NCI-H2029 treated with DMSO at 0.1 percent for 48 hours (cell line): ENCODE measurements around the gene AIRE.
"Not testable (repeated sequence)": the region's sequence is repeated elsewhere in the genome, so short reads cannot be mapped to it uniquely, and the experiment has no call there.

Experiments
- DNase-seq: peaks from one replicate; lab custom pipeline; 2025; lab: John Stamatoyannopoulos, UW

Gene AIRE

DNA sequence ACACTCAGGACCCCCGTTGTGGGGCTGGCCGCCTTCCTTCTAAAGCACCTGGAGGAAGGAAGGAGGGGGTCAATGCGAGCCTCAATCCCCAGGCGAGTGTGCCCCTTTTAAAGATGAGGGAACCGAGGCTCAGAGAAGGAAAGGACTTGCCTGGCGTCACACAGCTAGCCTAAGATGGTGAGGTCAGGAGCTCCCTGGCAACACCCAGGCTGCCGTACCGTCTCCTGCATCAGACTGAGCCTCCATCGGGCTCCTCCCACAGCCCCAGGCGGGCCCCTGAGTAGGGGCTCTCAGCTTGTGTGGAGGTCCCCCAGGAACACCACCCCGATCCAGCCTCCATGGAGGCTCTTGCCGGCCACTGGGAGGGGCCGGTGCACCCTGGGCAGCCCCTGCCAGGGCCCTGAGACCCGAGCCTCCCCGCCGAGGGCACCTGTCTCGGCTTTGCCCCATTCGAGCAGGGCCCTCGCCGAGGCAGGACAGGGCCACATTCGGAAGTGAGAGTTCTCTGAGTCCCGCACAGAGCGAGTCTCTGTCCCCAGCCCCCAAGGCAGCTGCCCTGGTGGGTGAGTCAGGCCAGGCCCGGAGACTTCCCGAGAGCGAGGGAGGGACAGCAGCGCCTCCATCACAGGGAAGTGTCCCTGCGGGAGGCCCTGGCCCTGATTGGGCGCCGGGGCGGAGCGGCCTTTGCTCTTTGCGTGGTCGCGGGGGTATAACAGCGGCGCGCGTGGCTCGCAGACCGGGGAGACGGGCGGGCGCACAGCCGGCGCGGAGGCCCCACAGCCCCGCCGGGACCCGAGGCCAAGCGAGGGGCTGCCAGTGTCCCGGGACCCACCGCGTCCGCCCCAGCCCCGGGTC lies at the start of gene AIRE:
Gene AIRE, plus strand, starts transcription at position 739 of the 855 bp plus-strand sequence. CDS start 131 bp downstream, outside the sequence.
- no peak for DNase-seq

DNA sequence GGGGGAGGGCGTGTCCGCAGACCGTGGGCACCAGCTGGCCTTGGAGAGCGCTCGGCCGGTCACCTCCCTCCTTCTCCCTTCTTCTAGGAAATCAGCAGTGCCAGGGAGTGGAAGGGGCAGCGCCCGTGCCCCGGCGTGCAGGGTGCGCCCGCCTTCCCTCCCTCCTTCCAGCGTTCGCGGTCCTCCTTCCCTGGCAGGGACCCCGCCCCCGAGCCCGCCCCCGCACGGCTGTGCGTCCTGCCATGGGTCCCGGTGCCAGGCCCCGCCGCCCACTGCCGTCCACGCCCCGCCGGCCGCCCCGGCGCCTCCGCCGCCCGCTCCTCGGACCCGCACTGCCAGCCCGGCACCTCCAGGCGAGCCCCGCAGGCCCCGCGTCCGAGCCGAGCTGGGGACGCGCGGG lies 45.3 kb upstream of the AIRE start:
- DNase-seq = not testable (repeated sequence)

DNA sequence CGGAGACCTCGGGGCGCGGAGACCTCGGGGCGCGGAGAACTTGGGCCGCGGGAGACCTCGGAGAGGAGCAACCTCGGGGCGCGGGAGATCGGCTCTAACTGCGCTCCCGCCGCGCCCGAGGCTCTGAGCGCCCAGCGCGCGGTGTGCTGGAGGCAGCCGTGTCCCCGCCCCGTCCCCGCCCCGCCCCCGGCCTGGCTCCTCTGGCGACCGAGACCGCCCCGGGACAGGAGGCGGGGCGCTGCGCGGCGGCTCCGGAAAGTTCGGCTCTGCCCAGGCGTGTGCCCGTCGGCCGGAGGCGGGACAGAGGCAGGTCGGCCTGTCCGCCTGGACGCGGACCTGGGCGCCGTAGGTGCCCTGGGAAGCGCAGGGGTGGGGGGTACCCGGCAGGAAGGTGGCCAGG lies 44.8 kb upstream of the AIRE start, which contains the start of gene ICOSLG:
Gene ICOSLG, minus strand, starts transcription at position 102 of the 400 bp plus-strand sequence. CDS start 126 bp downstream, outside the sequence.
- DNase-seq = not testable (repeated sequence)

DNA sequence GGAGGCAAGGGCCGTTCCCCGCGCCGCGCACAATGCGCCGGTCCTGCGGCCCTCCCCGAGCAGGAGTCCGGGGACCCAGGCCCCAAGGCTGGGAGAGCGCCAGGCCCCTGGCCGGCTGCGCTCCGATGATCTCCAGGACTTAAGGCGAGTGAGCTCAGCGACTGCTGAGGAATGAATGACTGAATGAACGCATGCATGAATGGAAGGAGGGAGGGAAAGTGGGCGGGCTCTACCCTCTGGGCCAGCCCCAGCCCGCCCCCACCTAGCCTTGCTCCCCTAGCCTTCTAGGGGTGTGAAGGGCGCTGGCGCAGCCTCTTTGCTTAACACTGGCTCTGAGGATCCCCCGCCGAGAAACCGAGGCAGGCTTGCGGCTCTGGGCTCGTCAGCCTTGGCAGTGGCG lies 44.4 kb upstream of the AIRE start:
- not testable (repeated sequence) for DNase-seq

DNA sequence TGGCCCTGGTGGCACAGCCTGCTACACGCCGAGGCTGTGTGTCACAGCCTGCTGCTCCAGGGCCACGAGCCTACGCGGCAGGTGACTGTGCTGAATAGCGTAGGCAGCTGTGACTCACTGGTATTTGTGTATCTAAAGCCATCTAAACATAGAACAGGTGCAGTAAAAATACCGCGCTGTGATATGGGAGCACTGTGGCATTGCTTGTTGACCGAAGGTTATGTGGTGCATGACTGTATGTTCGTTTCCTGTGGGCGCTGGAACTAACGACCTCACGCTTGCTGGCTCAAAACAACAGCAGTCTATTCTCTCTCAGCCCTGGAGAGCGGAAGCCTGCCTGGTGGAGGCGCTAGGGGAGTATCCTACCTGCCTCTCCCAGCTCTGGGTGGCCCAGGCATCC lies 41.7 kb upstream of the AIRE start:
- not testable (repeated sequence) for DNase-seq

DNA sequence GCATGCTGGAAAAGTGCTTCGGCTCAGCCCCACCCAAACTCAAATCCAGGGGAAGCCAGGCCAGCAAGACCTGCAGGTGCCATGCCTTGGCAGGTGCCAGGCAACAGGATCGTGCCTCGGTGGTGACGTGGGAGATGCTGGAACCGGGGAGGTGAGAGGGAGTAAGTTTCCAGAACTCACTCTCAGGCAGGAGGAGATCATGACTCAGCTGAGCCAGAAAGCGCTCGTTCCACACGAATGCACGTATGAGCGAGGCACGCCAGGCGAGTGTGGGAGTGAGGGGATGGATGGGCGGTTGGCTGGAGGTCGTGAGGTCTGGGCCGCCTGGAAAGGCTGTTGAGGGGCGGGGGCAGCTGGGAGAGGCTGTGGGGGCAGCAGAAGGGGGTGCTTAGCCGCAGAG lies 37.8 kb upstream of the AIRE start:
- DNase-seq = not testable (repeated sequence)

DNA sequence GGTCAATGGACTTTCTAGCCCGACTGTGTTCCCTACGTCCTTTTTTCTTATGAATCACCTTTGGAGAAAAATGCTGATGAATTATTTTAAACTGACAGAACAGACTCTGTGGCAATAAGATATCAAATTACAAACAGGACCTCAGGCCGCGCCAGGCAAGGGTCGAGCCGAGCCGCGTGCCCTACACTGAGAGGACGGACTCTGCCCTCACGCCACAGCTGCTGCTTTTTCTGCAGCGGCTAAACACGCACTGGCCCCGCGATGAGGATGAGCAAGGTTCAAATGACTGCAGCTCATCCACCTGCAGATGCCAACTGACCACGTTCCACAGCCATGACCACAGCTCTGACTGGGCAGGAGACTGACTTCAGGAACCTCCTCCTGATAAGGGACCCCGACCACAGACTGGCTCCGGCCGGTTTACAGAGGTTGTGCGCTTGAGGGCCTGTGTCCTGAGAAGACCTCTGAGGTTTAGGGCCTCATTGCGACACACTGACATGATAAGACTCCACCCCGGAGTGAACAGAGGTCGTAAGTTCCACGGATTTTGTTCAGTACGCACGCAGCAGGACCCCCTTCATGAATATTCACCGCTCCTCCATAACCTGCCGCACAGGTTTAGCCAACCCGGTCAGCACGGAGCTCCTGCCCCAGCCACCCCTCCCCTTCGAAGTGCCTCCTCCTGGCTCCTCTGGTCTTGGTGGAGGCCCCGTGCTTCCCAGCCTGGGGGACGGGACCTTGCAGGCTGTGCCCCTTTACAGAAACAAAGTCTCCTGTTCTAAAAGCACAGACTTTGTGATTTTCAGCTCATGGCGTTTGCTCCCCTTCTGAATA lies 36.3 kb upstream of the AIRE start:
- DNase-seq = not testable (repeated sequence)

DNA sequence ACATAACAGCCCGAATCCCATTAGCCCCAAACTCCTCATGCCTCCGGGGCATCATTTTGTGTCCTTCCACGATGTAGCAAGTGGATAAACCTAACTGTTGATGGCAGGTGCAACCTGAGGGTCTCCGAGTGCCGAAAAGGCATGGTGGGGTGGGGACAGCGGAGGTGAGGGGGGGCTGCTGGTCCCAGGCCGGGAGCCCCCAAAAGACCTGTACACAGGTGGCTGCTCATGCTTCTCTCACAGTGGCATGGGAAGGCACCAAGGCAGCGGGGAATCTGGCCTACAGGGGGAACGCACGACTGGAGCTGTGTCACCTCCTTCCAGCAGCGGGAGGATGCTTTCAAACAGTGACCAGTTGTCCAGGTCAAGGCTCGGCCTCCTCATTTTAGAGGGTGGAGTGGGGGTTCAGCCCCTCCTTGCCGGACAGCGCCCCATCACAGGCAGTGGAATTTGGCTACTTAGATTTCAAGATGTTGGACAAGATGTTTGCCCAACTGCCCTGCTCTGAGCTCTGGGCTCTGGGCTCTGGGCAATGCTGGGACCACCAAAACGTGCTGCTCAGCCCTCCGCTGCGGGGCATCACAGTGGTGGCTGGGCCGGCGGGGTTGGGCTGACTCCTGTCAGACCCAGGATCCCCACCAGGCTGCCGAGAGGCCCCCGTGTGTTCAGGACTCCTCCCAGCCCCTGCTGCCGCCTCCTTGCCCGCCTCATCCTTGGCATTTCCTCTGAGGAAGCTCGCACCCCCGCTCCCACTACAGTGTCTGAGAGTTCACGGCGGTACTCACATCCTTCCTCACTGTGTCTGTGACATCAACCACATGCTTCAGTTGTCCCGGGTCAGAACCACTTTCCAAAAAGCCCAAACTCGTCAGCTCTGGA lies 31.6 kb upstream of the AIRE start:
- DNase-seq = no peak

DNA sequence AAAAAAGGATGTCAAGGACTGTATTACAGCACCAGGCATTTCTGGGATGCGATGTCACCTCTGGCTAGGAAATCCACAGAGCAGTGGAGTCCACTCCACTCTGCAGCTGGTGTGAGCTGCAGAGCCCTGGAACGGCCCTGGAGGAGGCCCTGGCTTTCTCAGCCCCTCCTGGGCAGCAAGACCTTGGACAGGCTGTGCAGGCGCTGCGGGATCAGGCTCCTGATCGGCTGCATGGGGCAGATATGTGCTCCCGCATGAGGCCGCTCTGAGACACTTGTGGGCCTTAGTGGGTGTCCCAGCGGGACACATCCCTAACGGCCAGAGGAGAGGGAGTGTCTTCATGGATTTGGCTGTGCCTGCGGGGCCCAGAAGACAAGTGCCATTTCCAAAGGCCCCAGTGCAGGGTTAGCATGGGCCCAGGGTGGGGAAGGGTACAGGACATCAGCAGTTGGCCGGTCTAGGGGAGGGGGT lies 30.1 kb upstream of the AIRE start:
- no peak for DNase-seq

DNA sequence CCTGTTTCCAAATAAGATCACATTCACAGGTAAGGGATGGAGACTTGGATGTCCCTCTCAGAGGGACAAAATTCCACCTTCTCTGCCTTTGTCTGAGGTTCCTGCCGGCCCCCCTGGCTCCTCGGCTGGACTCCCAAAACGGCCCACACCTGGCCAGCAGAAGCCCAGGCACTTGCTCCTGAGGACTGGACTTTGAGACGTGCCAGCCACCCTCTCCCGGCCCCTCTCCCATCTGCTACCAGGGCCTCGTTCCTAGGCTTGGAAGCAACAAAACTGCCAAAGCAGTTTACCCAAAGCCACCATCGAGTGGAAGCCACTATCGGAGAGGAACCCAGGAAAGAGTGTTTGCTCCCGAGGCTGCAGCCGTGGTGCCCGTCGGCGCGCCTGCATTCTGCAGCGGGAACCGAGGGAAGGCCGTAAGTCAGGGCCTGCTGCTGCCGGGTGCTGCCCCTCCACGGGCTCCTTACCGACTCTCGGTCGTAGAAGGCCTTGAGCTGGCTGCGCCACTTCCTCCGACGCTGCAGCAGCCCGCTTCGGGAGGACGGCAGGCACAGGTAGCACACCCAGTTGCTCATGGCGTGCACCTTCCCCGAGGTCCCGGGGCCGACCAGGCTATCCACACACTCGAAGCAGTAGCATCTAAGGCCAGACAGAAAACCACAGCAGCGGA lies 27.5 kb upstream of the AIRE start:
- no peak for DNase-seq

DNA sequence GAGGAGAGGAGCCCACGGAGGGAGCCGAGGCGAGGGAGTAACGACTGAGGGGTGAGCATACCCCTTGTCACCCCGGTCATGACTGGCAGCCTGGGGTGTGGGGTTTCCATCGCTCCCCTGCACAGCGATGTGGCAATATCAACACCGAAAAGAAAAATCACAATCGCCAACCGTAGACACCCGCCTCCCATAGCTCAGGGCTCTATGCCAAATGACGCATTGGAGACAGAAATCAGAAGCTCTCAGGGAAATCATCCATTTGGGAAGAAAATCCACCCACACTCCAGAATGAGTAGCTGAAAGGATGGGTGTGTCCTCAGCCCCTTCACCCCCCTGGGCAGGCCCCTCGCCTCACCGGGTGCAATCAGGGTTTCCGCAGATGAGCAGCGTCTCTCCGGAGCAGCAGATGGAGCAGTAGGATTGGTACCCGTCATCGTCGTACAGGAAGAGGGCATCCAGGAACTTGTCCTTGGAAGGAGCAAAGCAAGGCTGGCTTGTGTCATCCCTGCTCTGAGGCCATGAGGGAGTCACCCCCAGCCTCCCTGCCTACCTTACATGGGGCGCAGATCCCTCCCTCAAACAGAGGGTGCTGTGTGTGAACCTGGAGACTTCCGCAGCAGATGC lies 26.5 kb upstream of the AIRE start:
- no peak for DNase-seq

DNA sequence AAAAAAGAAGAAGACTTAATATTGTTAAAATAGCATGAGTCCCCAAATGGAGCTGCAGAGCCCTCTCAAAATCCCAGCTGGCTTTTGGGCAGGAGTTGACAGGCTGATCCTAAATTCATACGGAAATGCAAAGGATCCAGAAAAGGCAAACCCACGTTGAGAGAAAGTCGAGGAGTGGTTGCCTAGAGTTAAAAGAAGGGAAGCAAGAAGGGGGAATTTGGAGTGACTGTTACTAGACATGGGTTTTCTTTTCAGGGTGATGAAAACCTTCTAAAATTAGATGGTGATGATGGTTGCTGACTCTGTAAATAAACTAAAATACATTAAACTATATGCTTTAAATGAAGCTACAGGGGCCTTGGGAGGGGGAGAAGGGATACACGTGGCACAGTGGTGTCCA lies 25.6 kb upstream of the AIRE start:
- DNase-seq = no peak

DNA sequence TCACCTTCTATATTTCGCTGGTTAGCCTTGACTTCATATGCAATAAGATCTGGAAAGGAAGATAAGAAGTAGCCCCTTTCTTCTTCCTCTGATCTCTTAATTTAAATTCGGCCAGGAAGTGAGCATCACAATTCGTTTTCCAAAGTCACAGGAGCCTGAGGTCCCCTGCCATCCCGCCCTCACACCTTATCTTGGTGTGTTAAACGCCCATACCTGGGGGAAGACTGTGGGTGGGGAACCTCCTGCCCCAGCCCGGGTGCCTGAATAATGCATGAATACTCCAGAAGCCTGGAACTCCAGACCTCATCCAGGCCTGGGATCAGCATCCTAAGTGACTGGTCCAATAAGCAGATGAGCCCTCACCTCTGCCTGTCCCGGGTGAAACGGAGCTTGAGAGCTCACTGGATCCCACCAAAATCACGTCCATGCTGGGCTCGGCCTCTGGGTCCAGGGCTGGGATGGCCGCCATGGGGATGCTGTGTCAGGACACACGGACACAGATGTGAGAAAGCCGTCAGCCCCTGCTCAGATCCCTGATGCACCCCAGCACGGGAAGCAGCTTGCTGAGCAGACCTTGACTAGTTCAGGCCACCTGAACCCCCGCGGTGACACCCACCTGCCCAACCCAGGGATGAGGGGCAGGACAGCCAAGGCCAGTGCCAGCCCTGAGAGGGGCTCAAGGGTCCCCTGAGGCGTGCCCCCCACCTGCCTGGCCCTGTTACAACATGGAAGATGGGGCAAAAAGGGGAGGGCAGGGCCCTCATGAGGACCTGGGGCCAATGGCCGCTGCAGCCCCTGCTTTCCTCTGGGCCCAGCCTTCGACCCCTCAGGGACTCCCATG lies 24.7 kb upstream of the AIRE start:
- DNase-seq = no peak

DNA sequence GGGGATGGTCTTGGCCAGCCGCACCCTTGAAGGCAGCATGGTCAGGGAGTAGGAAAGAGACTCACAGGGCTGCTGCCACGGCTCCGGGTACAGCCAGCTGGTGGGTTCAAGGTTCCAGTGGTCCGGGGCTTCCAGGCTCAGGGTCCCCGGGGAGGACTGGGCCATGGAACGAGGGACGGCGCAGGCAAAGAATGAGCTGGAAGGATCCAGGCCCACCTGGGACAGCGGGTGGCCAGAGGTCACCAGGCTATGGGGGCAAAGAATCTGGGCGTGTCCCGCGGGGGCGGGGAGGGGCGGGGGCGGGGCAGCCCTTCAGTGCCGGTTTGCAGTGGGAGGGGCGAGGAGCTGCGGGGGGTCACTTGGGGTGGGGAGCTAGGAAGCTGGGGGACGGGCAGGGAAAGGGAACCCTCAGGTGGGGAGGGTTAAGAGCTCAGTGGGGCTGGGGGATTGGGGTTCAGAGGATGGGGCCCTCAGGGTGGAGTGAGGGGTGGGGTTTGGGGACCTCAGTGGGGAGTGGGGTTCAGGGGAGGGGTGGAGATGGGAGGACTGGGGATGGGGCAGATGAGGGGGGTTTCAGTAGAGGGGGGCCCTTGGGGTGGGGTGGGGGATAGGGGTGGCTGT lies 23.9 kb upstream of the AIRE start, which contains the start of gene DNMT3L:
Gene DNMT3L, minus strand, starts transcription at position 223 of the 621 bp plus-strand sequence. CDS start 638 bp downstream, outside the sequence.
- DNase-seq = no peak

DNA sequence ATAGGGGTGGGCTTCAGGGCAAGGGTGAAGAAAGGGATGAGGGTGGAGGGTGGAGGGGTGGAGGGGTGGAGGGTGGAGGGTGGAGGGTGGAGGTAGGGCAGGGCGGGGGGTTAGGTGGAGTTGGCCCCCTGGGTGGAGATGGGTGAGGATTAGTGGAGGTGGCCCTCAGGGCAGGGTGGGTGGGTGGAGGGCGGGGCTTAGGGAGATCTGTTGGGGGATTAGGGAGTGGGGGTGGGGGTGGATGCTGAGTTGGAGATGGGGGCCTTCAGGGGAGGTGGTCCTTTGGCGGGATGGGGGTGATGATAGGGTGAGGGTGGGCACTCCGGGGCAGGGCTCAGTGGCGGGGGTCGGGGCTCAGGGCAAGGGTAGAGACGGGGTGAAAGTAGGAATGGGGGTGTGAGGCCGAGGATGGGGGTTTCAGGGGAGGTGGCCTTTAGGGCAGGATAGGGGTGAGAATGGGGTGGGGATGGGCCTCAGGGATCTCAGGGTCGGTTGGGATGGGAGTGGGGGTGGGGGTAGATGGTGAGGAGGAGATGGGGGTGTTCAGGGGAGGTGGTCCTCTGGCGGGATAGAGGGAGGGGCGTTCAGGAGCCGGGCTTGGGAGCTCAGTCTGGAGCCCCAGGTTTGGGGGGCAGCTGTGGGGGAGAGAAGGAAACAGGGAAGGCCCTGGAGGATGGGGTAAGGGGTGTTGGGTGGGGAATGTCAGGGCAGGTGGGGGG lies 23.2 kb upstream of the AIRE start:
- DNase-seq = no peak

DNA sequence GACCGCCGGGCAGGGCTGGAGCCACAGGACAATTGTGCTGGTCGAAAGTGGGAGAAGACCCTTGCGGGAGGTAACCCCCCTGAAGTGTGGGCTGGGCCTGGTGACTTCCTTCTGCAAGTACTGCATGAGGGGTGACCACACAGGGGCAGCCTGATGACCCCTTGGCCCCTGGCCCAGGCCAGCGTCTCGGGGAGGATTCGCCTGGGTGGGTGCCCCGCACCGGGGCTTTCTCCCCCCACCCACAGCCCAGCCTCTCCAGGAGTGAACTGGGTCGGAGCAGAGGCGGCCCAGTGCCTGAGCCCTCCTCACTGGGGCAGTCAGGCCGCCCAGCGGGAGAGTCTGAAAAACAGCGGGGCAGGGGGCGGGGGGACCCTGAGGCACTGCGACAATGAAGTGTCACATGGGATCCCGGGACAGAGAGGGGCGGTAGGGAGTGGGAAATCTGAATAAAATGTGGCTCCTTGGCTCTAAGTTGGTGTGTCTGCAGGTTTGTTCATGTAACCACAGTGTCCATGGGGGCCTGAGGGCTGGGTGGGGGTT lies 22.4 kb upstream of the AIRE start:
- no peak for DNase-seq

DNA sequence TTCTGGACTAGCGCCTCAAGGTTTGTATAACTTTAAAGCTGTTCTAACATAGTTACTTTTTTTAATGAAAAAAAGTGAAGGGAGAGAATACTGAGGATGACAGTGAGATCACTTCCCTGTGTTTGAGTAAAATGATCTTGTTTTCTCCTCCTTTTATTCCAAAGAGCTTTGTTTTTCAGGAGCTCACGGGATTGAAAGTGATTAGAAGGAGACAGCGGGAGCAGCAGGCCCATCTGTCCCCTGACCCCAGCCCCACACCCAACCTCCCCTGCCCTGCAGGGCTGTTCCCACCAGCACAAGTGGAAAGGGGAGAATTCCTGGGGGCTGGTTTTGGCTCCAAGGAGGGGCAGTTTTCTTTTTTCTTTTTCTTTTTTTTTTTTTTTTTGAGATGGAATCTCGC lies 21.9 kb upstream of the AIRE start:
- no peak for DNase-seq

DNA sequence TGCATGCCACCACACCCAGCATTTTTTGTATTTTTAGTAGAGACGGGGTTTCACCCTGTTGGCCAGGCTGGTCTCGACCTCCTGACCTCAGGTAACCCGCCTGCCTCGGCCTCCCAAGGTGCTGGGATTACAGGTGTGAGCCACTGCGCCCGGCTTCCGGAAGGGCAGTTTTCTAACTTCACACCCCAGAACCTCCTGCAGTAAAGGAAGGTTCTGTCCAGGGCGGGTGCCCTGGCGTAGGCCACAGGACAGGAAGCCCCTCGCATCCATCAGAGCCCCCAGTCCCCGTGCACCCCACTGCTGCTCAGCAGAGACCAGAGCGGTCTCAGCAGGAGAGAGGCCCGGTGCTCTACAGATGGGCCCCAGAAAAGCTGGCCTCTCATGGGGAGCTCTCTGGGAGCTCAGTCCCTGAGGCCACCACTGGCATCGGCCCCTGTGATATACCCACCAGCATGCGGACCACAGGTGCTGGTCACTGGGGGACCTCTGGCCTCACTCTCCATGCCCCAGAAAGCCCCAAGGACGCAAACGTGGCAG lies 19.9 kb upstream of the AIRE start:
- DNase-seq = no peak
